Activated naive CD4-positive, alpha-beta T cell treated with anti-CD3 and anti-CD28 coated beads, Interleukin-2, amount 50 U/mL, for 72 hours (primary cell): ENCODE data around the gene PRTFDC1. TPM values are rescaled to one million over a fixed set of nuclear protein-coding genes. Genes with fewer than 3 reads are reported as not detected.

Experiments
- ATAC-seq, 2 donors: fragments of 150-1000 bp; cut with Tn5 transposase; 2 replicates each; pipeline ENCODE4 v1.10.0; 2021; ENCODE audit warnings: mild to moderate bottlenecking in 2 of 2, moderate library complexity in 2 of 2
- DNase-seq, 2 donors: peaks; one replicate each; pipeline ENCODE4 v3.0.0; 2021 to 2022; ENCODE audit warnings: low spot score in 2 of 2
- H3K27ac Mint-ChIP-seq, 2 donors: one replicate each; pipeline ENCODE4 v1.8.0; 2022; ENCODE audit warnings: mild to moderate bottlenecking in 2 of 2, mixed read lengths in 2 of 2
- H3K36me3 Mint-ChIP-seq, 2 donors: one replicate each; pipeline ENCODE4 v1.8.0; 2022; ENCODE audit warnings: mixed read lengths in 2 of 2
- H3K9me3 Mint-ChIP-seq, 2 donors: one replicate each; pipeline ENCODE4 v1.8.0; 2022; ENCODE audit warnings: mixed read lengths in 2 of 2
- total RNA-seq, 2 donors: library from RNA; stranded (reverse); gene quantifications; one replicate each; pipeline ENCODE4 v1.2.3, GENCODE V29; 2022

The PRTFDC1 gene
- total RNA-seq, 2 donors from 2014 or later = 0.70 to 1.1 TPM

- H3K36me3 Mint-ChIP-seq = peaks cover 3 to 8% of the 10 kb centered on the region in 2 donors
- H3K9me3 Mint-ChIP-seq = peaks cover 0 to 6% of the 10 kb centered on the region in 2 donors
- H3K27ac Mint-ChIP-seq = peak overlapping the region in 1 of 2 donors; percentile 66
- DNase-seq (no peak), ATAC-seq (peak; percentile 29 to 91)
Observed at GRCh38 chr10:24900888-24901685, 51.3 kb downstream of the PRTFDC1 start.

- H3K27ac Mint-ChIP-seq = no peak overlapping the region
- peaks cover 0 to 8% of the 10 kb centered on the region in 2 donors for H3K36me3 Mint-ChIP-seq
Observed at GRCh38 chr10:24899571-24899970, 52.8 kb downstream of the PRTFDC1 start.

GRCh38 chr10:24898501-24898900 lies 53.9 kb downstream of the PRTFDC1 start:
- H3K9me3 Mint-ChIP-seq = no peaks in the 10 kb centered on the region
- H3K27ac Mint-ChIP-seq = no peak overlapping the region
- DNase-seq = no peak
- ATAC-seq = no peak
- H3K36me3 Mint-ChIP-seq = peaks cover 0 to 8% of the 10 kb centered on the region in 2 donors

More at GRCh38 chr10:24899571-24899970, 52.8 kb downstream of the PRTFDC1 start:
- no peak for ATAC-seq
- no peak for DNase-seq
- H3K9me3 Mint-ChIP-seq = no peaks in the 10 kb centered on the region

GRCh38 chr10:24897326-24897926 lies 55.0 kb downstream of the PRTFDC1 start:
- no peaks in the 10 kb centered on the region for H3K9me3 Mint-ChIP-seq
- H3K36me3 Mint-ChIP-seq = peaks cover 0 to 8% of the 10 kb centered on the region in 2 donors
- peak overlapping the region in 1 of 2 donors; percentile 72 for H3K27ac Mint-ChIP-seq
- ATAC-seq (peak; percentile 38 to 76), DNase-seq (no peak)

GRCh38 chr10:24894728-24895127 lies 57.7 kb downstream of the PRTFDC1 start:
- Mint-ChIP-seq H3K36me3 (peaks cover 0 to 8% of the 10 kb centered on the region in 2 donors), H3K27ac (peak overlapping the region in 1 of 2 donors; percentile 76), H3K9me3 (no peaks in the 10 kb centered on the region)

GRCh38 chr10:24894309-24894708 lies 58.1 kb downstream of the PRTFDC1 start:
- DNase-seq = no peak
- peak in 1 of 2 donors; percentile 49 for ATAC-seq
- Mint-ChIP-seq H3K27ac (no peak overlapping the region), H3K9me3 (no peaks in the 10 kb centered on the region), H3K36me3 (peaks cover 0 to 8% of the 10 kb centered on the region in 2 donors)

More at GRCh38 chr10:24894728-24895127, 57.7 kb downstream of the PRTFDC1 start:
- ATAC-seq = no peak
- no peak for DNase-seq

- peaks cover 0 to 3% of the 10 kb centered on the region in 2 donors for H3K36me3 Mint-ChIP-seq
- no peak for ATAC-seq
Observed at GRCh38 chr10:24893127-24893526, 59.3 kb downstream of the PRTFDC1 start.

GRCh38 chr10:24891823-24892222 lies 60.6 kb downstream of the PRTFDC1 start:
- Mint-ChIP-seq H3K9me3 (peaks cover 5 to 7% of the 10 kb centered on the region in 2 donors), H3K27ac (no peak overlapping the region), H3K36me3 (peaks cover 6 to 16% of the 10 kb centered on the region in 2 donors)
- ATAC-seq = no peak
- DNase-seq = no peak

More at GRCh38 chr10:24893127-24893526, 59.3 kb downstream of the PRTFDC1 start:
- H3K9me3 Mint-ChIP-seq = no peaks in the 10 kb centered on the region
- no peak overlapping the region for H3K27ac Mint-ChIP-seq
- DNase-seq = no peak

GRCh38 chr10:24889639-24890038 lies 62.8 kb downstream of the PRTFDC1 start:
- no peak for DNase-seq
- no peak overlapping the region for H3K27ac Mint-ChIP-seq
- peaks cover 6 to 24% of the 10 kb centered on the region in 2 donors for H3K36me3 Mint-ChIP-seq
- H3K9me3 Mint-ChIP-seq = peaks cover 5 to 13% of the 10 kb centered on the region in 2 donors
- ATAC-seq = no peak

- ATAC-seq = peak in 1 of 2 donors; percentile 55
- no peak for DNase-seq
- Mint-ChIP-seq H3K27ac (peak overlapping the region; percentile 36 to 86), H3K9me3 (peaks cover 5 to 13% of the 10 kb centered on the region in 2 donors), H3K36me3 (peaks cover 6 to 24% of the 10 kb centered on the region in 2 donors)
Observed at GRCh38 chr10:24887855-24888231, 64.6 kb downstream of the PRTFDC1 start.

- DNase-seq (no peak), ATAC-seq (no peak)
- Mint-ChIP-seq H3K27ac (no peak overlapping the region), H3K36me3 (peaks cover 6 to 29% of the 10 kb centered on the region in 2 donors), H3K9me3 (peaks cover 5 to 13% of the 10 kb centered on the region in 2 donors)
Observed at GRCh38 chr10:24886290-24886680, 66.1 kb downstream of the PRTFDC1 start.

GRCh38 chr10:24885551-24886289 lies 66.7 kb downstream of the PRTFDC1 start:
- Mint-ChIP-seq H3K27ac (no peak overlapping the region), H3K9me3 (peaks cover 5 to 17% of the 10 kb centered on the region in 2 donors), H3K36me3 (peaks cover 6 to 33% of the 10 kb centered on the region in 2 donors)
- ATAC-seq (no peak), DNase-seq (no peak)

GRCh38 chr10:24884793-24885192 lies 67.6 kb downstream of the PRTFDC1 start:
- peaks cover 6 to 35% of the 10 kb centered on the region in 2 donors for H3K36me3 Mint-ChIP-seq
- H3K9me3 Mint-ChIP-seq = peaks cover 5 to 17% of the 10 kb centered on the region in 2 donors
- ATAC-seq (no peak), DNase-seq (no peak)
- no peak overlapping the region for H3K27ac Mint-ChIP-seq

- H3K27ac Mint-ChIP-seq = no peak overlapping the region
- no peak for ATAC-seq
Observed at GRCh38 chr10:24884316-24884715, 68.1 kb downstream of the PRTFDC1 start.

GRCh38 chr10:24883176-24883575 lies 69.2 kb downstream of the PRTFDC1 start:
- DNase-seq (no peak), ATAC-seq (no peak)
- Mint-ChIP-seq H3K9me3 (peaks cover 5 to 17% of the 10 kb centered on the region in 2 donors), H3K27ac (peak overlapping the region in 1 of 2 donors; percentile 48), H3K36me3 (peaks cover 6 to 37% of the 10 kb centered on the region in 2 donors)

More at GRCh38 chr10:24884316-24884715, 68.1 kb downstream of the PRTFDC1 start:
- Mint-ChIP-seq H3K9me3 (peaks cover 5 to 17% of the 10 kb centered on the region in 2 donors), H3K36me3 (peaks cover 6 to 39% of the 10 kb centered on the region in 2 donors)
- no peak for DNase-seq

- no peak for DNase-seq
- Mint-ChIP-seq H3K27ac (peak overlapping the region in 1 of 2 donors; percentile 53), H3K9me3 (peaks cover 1 to 10% of the 10 kb centered on the region in 2 donors), H3K36me3 (peaks cover 3 to 29% of the 10 kb centered on the region in 2 donors)
- peak; percentile 60 to 64 for ATAC-seq
Observed at GRCh38 chr10:24882047-24882698, 70.2 kb downstream of the PRTFDC1 start.
